SK-N-SH treated with all-trans-retinoic acid at 6 μM for 48 hours (cell line): ENCODE results near the gene RNF121.

Experiments used
- ATAC-seq: fragments of 200-7000 bp; cut with Tn5 transposase; 3 replicates; pipeline ENCODE4 v1.9.1; 2020; ENCODE audit warnings: mild to moderate bottlenecking, moderate library complexity
- ARNTL ChIP-seq: fragments of 450-650 bp; formaldehyde crosslinking; IDR thresholded peaks from 2 replicates; pipeline ENCODE4 v1.5.0; 2020; ENCODE audit warnings: low read depth, mild to moderate bottlenecking, moderate library complexity, borderline replicate concordance
- BACH2 ChIP-seq: fragments of 250-450 bp; sonication (Bioruptor Pico); IDR thresholded peaks from 2 replicates; pipeline ENCODE4 v1.9.0; 2021; ENCODE audit warnings: mild to moderate bottlenecking, borderline replicate concordance
- CREB5 ChIP-seq: fragments of 250-450 bp; sonication (Bioruptor Pico); IDR thresholded peaks from 2 replicates; pipeline ENCODE4 v1.5.1; 2020; ENCODE audit warnings: low read depth, mild to moderate bottlenecking, moderate library complexity
- CSDC2 ChIP-seq: fragments of 250-450 bp; sonication (Bioruptor Pico); IDR thresholded peaks from 2 replicates; pipeline ENCODE4 v1.5.0; 2020; ENCODE audit warnings: mild to moderate bottlenecking, moderate library complexity
- ESRRG ChIP-seq: fragments of 250-450 bp; sonication (Bioruptor Pico); IDR thresholded peaks from 2 replicates; pipeline ENCODE4 v1.6.1; 2021; ENCODE audit warnings: mild to moderate bottlenecking
- GLIS3 ChIP-seq: fragments of 250-450 bp; sonication (Bioruptor Pico); IDR thresholded peaks from 2 replicates; pipeline ENCODE4 v1.5.0; 2020; ENCODE audit warnings: mild to moderate bottlenecking, moderate library complexity
- ISL1 ChIP-seq: fragments of 250-450 bp; sonication (Bioruptor Pico); IDR thresholded peaks from 2 replicates; pipeline ENCODE4 v2.1.2; 2022; ENCODE audit warnings: mild to moderate bottlenecking, moderate library complexity
- OSR1 ChIP-seq: fragments of 250-450 bp; sonication (Bioruptor Pico); IDR thresholded peaks from 2 replicates; pipeline ENCODE4 v1.8.0; 2022; ENCODE audit warnings: moderate library complexity, mild to moderate bottlenecking, inconsistent platforms
- PATZ1 ChIP-seq: fragments of 250-450 bp; sonication (Bioruptor Pico); IDR thresholded peaks from 2 replicates; pipeline ENCODE4 v1.8.0; 2020; ENCODE audit warnings: mild to moderate bottlenecking, moderate library complexity, borderline replicate concordance
- POU6F1 ChIP-seq: fragments of 250-450 bp; sonication (Bioruptor Pico); IDR thresholded peaks from 2 replicates; pipeline ENCODE4 v1.8.0; 2021; ENCODE audit warnings: low read depth, mild to moderate bottlenecking, moderate library complexity, borderline replicate concordance
- RARB ChIP-seq: fragments of 250-450 bp; sonication (Bioruptor Pico); IDR thresholded peaks from 2 replicates; pipeline ENCODE4 v1.8.0; 2021; ENCODE audit warnings: mild to moderate bottlenecking, moderate library complexity
- SNAI2 ChIP-seq: fragments of 250-450 bp; sonication (Bioruptor Pico); IDR thresholded peaks from 2 replicates; pipeline ENCODE4 v1.5.0; 2020; ENCODE audit warnings: mild to moderate bottlenecking, moderate library complexity
- TCF4 ChIP-seq: fragments of 250-450 bp; sonication (Bioruptor Pico); IDR thresholded peaks from 2 replicates; pipeline ENCODE4 v1.8.0; 2021; ENCODE audit warnings: mild to moderate bottlenecking, moderate library complexity, borderline replicate concordance
- TOX ChIP-seq: fragments of 250-450 bp; sonication (Bioruptor Pico); IDR thresholded peaks from 2 replicates; pipeline ENCODE4 v1.8.0; 2021; ENCODE audit warnings: mild to moderate bottlenecking, moderate library complexity, borderline replicate concordance
- ZC3H10 ChIP-seq: fragments of 250-450 bp; sonication (Bioruptor Pico); IDR thresholded peaks from 2 replicates; pipeline ENCODE4 v1.5.1; 2021; ENCODE audit warnings: mild to moderate bottlenecking, moderate library complexity
- ZFP3 ChIP-seq: fragments of 250-450 bp; sonication (Bioruptor Pico); IDR thresholded peaks from 2 replicates; pipeline ENCODE4 v1.5.0; 2020; ENCODE audit warnings: mild to moderate bottlenecking, moderate library complexity
- ZFP30 ChIP-seq: fragments of 450-650 bp; formaldehyde crosslinking; IDR thresholded peaks from 2 replicates; pipeline ENCODE4 v1.5.0; 2022; ENCODE audit warnings: mild to moderate bottlenecking, moderate library complexity
- ZNF565 ChIP-seq: fragments of 450-650 bp; formaldehyde crosslinking; conservative IDR thresholded peaks from 2 replicates; pipeline ENCODE4 v1.5.0; 2020; ENCODE audit warnings: low read depth, mild to moderate bottlenecking, moderate library complexity
- ZNF70 ChIP-seq: fragments of 450-650 bp; formaldehyde crosslinking; IDR thresholded peaks from 2 replicates; pipeline ENCODE4 v1.5.0; 2020; ENCODE audit warnings: mild to moderate bottlenecking, moderate library complexity
- ZNF8 ChIP-seq: fragments of 450-650 bp; formaldehyde crosslinking; IDR thresholded peaks from 2 replicates; pipeline ENCODE4 v1.5.0; 2020; ENCODE audit warnings: mild to moderate bottlenecking, moderate library complexity

Gene RNF121

GRCh38 chr11:72004515-72005346 is 75.9 kb downstream of the RNF121 start:
- TF ChIP-seq RARB (no peak), GLIS3 (no peak), ZNF70 (CRISPR knock-in tag) (no peak), ZNF8 (CRISPR knock-in tag) (no peak), ZNF565 (no peak), POU6F1 (CRISPR knock-in tag) (no peak)
- ATAC-seq = no peak

- TF ChIP-seq ESRRG (CRISPR knock-in tag) = no peak
- no peak for TF ChIP-seq ZNF565
- TF ChIP-seq CREB5 (CRISPR knock-in tag) = no peak
- no peak for TF ChIP-seq CSDC2 (CRISPR knock-in tag)
- TF ChIP-seq POU6F1 (CRISPR knock-in tag) = no peak
- TF ChIP-seq ZFP30 (CRISPR knock-in tag) = no peak
- TF ChIP-seq ISL1 (CRISPR knock-in tag) = no peak
- no peak for TF ChIP-seq ZNF70 (CRISPR knock-in tag)
- TF ChIP-seq BACH2 (CRISPR knock-in tag) = no peak
- TF ChIP-seq TOX (CRISPR knock-in tag) = no peak
- no peak for TF ChIP-seq ARNTL
- TF ChIP-seq, all 23 proteins: peak for 0
- no peak for ATAC-seq
Measured at GRCh38 chr11:72005347-72006260, 76.8 kb downstream of the RNF121 start.

- TF ChIP-seq TCF4 (CRISPR knock-in tag) (no peak), GLIS3 (no peak), ESRRG (CRISPR knock-in tag) (no peak), TOX (CRISPR knock-in tag) (no peak), PATZ1 (CRISPR knock-in tag) (no peak), OSR1 (CRISPR knock-in tag) (no peak), BACH2 (CRISPR knock-in tag) (no peak), ARNTL (no peak), CREB5 (CRISPR knock-in tag) (no peak), SNAI2 (CRISPR knock-in tag) (no peak), ZC3H10 (CRISPR knock-in tag) (no peak), ZNF8 (CRISPR knock-in tag) (no peak), ZNF565 (no peak), ZFP3 (CRISPR knock-in tag) (no peak), ISL1 (CRISPR knock-in tag) (no peak), CSDC2 (CRISPR knock-in tag) (no peak), RARB (no peak), ZNF70 (CRISPR knock-in tag) (no peak)
- no peak for ATAC-seq
Measured at GRCh38 chr11:72006309-72007088, 77.7 kb downstream of the RNF121 start.
